Esophagus mucosa (tissue), 1 donor: ENCODE measurements around the gene DYNC2I2. TPM values are rescaled to one million over a fixed set of nuclear protein-coding genes. Genes with fewer than 3 reads are reported as not detected.
"Not testable (repeated sequence)": the region's sequence is repeated elsewhere in the genome, so short reads cannot be mapped to it uniquely, and the experiment has no call there.

Experiments
- ATAC-seq: fragments of 200-7000 bp; cut with Tn5 transposase; one replicate; pipeline ENCODE4 v1.9.1; 2020
- total RNA-seq: library from RNA; stranded (reverse); gene quantifications from one replicate; pipeline ENCODE4 v1.2.4, GENCODE V29; 2023
- donor health status: DM: yes; HTN: yes; CAD: no.

Gene DYNC2I2
- total RNA-seq, 1 donor from 2014 or later: 37.0 TPM

DNA sequence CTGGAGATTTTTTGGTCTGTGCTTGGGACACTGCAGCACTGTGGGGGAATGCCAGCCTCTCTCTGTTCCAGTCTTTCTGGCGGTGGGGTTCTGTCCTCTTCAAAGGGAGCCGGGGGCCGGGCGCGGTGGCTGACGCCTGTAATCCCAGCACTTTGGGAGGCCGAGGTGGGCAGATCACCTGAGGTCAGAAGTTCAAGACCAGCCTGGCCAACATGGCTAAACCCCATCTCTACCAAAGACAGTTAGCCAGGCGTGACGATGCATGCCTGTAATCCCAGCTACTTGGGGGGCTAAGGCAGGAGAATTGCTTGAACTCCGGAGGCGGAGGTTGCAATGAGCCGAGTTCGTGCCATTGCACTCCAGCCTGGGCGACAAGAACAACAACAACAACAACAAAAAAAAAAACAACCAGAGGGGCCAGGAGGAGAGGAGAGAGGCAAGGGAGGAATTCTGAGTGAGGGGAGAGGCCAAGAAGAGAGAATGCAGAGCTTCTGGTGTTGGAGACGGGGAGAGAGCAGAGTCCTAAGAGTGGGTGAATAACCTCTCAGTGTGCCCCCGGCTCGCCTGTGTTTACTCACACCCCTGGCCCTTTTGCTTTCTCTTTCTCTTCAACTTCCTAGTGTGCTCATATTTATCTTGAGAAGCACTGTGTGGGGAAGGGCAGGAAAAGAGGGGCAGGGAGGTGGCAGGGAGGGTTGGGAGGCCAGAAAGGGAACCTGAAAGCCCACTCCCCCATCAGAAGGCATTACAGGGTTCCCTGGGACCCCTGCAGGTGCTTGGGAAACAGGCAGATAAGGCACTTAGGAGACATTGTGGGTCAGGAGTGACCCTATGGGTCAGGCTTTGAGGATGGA, 29.2 kb upstream of the DYNC2I2 start:
- ATAC-seq: no peak

DNA sequence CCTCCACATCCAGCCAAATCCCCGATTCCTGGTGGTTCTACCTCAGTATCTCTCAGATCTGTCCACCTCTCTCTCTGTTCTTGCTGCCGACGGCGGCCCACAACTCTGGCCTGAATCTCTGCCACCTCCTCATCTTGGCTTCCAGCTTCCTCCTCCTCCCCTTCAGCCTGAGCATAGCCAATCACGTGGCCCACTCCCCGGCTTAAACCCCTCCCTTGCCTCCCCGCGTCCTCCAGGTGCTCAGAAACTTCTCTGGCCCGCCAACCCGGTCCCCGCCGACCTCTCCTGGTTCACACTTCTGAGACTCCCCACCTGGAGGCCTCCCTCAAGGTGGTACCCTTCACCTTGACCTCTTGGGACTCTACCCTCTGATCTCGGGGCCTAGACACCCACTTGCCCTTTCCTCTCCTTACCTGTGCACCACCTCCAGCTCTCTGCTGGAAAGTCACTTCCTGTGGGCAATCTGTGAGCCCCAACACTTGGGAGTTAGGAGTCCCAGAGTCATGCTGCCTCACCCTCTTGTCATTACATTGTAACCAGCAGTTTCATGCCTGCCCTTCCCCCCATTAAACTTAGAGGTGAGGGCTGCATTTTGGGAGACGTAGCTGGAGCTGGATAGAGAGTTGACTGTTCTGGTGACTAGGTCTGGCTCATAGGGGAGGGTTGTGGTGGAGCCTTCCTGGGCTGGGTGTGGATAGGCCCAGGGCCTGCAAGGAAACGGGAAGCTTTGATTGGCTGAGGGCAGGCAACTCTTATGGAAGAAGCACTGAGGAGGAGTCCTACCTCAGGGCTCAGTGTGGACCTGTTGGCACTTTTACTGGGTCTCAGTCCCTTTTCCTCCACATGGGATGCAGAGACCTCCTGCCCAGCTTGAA, 27.9 kb upstream of the DYNC2I2 start:
- peak; percentile 79 for ATAC-seq

DNA sequence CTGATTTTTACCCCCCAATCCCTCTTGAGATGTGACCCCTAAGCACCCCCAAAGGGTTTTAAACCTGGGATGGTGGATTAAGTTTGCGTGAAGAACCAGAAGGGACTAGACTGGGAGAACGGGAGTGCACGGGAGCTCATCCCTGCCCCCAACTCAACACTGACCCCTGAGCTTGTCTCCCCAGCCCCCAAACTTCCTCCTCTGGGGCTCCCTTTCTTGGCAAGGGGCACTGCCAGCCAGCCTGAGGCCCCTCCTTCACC, 27.3 kb upstream of the DYNC2I2 start:
- ATAC-seq: no peak

DNA sequence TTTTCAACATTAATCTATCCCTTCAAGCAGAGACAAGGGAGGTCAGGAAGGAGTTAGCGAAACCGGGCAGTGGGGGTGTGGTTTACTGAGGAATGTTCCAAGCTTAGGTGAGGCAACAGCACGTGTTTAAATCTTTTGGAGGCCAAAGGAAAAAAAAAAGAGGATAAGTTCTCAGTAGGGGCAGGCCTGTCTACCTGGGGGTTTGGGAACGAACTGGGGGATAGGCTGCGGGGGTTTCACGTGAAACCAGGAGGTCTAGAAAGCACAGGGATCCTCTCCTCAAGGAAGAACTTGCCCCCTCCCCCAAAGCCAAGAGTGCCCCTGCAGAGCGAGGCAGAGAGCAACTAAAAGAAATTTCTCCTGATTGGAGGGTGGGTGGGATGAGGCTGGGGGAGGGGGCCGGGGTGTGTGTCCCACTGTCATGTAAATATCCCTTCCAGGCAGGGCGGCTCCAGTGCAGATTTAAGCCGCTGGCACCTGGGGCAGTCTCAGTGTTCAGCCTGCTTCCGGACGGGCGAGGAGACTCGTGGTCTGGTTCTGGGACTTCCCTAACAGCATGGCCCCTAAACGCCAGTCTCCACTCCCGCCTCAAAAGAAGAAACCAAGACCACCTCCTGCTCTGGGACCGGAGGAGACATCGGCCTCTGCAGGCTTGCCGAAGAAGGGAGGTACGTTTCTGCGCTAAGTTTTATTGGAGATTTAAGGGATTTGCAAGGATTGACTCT, 26.9 kb upstream of the DYNC2I2 start:
- ATAC-seq: peak; percentile 70

DNA sequence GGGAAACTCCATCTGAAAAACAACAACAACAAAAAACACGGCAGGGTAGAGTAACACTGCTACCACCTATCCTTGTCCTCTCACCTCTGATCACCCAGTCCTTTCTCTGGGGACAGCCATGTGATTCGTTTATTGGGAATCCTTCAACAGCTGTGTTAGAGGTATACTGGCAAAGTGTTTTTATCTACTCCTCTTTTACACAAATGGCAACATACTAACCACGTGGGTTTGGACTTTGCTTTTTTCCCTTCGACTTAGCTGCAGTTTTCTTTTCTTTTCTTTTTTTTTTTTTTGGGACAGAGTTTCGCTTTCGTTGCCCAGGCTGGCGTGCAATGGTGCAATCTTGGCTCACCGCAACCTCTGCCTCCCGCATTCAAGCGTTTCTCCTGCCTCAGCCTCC, 21.1 kb upstream of the DYNC2I2 start:
- ATAC-seq: no peak

DNA sequence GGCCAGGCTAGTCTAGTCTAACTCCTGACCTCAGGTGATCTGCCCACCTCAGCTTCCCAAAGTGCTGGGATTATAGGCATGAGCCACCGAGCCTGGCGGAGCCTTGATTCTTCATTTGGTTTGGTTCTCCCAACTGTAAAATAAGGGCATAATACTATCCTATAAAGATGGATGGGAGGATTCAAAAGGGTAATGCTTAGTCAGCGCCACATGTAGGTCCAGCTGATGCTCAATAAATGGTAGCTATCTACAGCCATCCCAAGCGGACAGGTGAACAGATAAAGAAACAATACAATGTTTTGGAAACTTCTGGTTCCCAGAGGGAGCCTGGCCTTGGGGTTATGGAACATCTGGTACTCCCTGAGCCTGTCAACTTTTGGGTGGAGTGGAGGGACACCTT, 18.7 kb upstream of the DYNC2I2 start:
- no peak for ATAC-seq

DNA sequence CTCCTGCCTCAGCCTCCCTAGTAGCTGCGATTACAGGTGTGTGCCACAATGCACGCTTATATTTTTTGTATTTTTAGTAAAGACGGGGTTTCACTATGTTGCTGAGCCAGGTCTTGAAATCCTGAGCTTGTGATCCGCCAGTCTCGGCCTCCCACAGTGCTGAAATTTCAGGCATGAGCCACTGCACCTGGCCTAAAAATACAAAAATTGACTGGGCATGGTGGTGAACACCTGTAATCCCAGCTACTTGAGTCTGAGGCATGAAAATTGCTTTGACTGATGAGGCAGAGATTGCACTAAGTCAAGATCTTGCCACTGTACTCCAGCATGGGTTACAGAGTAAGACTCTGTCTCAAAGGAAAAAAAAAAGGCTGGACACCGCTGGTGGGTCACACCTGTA, 13.1 kb upstream of the DYNC2I2 start:
- ATAC-seq: no peak

DNA sequence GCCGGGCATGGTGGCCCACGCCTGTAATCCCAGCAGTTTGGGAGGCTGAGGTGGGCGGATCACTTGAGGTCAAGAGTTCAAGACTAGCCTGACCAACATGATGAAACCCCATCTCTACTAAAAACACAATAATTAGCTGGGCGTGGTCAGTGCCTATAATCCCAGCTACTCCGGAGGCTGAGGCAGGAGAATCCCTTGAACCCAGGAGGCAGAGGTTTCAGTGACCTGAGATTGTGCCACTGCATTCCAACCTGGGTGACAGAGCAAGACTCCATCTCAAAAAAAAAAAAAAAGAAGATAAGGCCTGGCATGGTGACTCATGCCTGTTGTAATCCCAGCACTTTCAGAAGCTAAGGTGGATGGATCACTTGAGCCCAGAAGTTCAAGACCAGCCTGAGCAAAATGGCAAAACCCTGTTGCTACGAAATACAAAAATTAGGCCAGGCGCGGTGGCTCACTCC, 9.9 kb upstream of the DYNC2I2 start:
- not testable (repeated sequence) for ATAC-seq

DNA sequence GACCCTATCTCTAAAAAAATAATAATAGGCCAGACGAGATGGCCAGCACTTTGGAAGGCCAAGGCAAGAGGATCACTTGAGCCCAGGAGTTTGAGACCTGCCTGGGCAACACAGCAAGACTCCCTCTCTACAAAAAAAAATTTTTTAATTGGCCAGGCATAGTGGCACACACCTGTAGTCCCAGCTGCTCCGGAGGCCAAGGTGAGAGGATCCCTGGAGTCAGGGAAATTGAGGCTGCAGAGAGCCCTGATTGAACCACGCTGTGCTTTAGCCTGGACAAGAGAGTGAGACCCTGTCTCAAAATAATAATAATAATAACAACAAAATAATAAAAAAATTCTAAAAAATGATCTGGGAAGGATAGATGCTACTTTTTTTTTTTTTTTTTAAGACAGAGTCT, 1.1 kb upstream of the DYNC2I2 start:
- ATAC-seq: no peak

DNA sequence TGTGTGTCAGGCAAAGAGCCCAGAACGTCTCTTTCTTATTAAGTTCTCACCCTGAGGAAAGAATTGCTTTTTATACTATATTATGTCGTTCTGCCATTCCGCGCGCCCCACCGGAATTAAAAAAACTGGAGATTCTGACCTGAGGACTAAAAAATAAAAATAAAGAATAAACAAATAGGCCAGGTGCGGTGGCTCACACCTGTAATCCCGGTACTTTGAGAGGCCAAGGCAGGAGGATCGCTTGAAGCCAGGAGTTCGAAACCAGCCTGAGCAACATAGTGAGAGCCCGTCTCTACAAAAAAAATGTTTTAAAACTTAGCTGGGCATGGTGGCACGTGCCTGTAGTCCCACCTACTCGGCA, 677 bp upstream of the DYNC2I2 start:
- no peak for ATAC-seq

DNA sequence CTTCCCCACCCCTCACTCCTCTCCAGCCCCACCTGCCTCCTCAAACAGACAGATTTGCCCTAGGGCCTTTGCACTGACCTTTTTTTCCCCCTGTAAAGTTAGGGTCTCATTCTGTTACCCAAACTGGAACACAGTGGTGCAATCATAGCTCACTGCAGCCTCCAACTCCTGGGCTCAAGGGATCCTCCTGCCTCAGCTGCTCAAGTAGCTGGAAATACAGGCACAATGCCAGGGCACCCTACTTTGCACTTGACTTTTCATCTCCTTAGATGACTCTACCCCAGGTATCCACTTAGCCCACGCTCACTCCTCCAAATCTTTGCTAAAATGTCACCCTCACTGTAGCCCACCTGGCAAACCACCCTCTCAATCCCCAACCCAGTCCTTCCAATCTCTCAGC, 2.2 kb downstream of the DYNC2I2 start:
- no peak for ATAC-seq

DNA sequence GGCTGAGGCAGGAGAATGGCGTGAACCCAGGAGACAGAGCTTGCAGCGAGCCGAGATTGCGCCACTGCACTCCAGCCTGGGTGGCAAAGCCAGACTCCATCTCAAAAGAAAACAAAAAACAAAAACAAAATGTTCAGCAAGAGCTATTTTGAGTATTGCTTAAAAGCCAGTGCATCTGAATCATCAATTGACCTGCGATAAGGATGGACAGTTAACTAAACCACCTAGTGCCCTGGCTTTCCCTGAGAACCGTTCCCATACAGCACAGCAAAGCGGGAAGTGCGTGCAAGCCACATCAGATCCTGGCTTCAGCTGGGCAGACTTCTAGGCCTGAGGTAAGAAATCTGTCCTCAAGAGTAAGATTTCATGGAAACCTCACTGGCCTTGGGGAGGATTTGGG, 2.7 kb downstream of the DYNC2I2 start:
- no peak for ATAC-seq

DNA sequence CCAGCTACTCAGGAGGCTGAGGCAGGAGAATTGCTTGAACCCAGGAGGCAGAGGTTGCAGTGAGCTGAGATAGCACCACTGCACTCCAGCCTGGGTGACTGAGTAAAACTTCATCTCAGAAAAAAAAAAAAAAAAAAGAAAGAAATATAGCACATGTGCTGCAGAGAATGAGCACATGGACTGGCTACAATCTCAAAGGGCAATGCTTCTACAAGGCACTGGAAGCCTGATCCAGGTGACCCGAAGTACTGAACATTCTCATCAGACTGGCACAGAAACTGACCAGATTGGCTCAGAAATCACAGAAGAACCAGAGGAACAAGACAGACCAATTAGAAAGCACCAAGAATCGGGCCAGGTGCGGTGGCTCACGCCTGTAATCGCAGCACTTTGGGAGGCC, 4.8 kb downstream of the DYNC2I2 start:
- no peak for ATAC-seq

DNA sequence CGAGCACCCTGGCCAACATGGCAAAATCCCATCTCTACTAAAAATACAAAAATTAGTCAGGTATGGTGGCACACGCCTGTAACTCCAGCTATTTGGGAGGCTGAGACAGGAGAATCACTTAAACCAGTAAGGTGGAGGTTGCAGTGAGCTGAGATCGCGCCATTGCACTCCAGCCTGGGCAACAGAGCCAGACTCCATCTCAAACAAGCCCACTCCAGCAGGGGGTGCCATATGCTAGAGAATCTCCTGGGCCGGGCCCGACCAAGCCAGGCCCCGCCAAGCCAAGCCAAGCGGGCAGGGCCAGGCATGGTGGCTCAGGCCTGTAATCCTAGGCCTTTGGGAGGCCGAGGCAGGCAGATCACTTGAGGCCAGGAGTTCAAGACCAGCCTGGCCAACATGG, 8.4 kb downstream of the DYNC2I2 start:
- ATAC-seq: peak; percentile 60

DNA sequence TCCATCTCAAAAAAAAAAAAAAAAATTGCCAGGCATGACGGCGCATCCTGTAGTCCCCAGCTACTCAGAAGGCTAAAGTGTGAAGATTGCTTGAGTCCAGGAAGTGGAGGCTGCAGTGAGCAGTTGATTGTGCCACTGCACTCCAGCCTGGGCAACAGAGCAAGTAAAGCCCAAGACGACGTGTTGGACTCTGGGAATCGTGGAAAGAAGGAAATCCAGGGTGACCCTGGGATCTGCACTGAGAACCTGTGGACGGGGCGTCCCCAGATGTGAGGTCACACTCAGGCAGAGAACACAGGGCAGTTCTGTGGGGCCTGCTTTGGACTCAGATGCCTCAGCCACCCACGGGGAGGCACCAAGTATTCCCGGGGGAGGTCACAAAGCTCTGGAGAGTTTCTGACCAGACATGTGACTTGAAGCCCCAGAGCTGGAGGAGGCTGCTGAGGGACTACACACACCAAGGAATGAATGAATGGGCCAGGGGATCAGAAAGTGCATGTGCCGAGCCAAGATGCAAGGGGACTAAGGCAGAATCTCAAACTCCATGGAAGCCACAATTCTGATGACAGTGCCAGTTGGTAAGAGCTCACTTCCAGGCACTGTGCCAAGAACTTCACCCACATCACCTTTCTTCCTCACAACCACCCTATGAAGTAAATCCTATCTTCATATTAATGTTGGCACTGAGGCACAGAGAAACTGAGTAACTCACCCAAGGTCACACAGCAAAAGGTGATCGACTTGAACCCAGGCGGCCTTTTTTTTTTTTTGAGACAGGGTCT, 12.9 kb downstream of the DYNC2I2 start:
- no peak for ATAC-seq

DNA sequence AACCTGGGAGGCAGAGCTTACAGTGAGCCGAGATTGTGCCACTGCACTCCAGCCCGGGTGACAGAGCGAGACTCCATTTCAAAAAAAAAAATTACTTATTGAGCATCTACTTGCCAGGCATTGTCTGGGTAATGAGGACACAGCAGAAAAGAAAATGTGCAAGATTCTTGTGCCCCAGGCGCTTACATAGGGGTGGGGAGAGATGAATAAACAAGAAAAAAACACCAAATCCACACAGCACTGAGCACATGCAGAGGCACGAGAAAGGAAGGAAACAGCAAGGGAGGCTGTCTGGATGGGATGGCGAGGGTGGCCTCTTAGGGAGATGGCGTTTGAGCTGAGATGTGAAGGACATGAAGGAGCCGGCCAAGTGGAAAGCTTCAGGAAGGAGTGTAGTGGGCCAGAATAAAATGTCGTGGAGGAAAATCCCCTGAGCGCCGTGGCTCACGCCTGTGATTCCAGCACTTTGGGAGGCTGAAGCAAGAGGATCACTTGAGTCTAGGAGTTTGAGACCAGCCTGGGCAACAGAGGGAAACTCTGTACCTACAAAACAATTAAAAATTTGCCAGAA, 13.9 kb downstream of the DYNC2I2 start:
- no peak for ATAC-seq

DNA sequence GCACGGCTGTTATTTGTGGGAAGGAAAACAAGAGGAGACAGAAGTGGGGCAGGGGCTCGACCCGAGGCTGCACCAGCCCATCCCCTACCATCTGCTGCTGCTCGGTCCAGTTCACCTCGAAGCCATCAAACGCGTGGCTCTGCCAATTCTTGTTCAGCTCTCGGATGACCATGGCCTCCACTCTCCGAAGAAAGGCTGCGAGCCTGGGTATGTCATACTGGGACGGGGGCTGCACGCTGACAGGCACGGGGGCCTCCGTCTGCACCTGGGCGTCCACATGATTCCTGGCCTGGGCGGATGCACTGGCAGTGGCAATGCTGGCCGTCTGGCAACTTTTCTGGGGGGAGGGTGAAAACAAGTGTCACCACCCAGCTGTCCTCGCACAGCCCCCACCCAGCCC, 16.0 kb downstream of the DYNC2I2 start:
- ATAC-seq: no peak

DNA sequence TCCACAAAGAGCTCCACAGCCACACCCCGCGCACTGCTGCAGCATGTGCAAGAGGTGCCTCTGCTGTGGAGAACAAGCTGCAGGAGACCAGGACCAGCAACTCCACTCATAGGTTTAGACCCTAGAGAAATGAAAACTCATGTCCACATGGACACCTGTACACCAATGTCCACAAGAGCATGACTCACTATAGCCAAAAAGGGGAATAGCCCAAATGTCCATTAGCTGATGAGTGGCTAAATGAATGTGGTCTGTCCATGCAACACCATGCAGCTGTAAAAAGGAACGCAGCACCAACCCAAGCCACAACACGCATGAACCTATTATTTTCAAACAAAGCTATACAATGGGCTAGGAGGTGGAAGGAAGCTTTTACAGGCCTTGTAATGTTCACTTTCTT, 18.1 kb downstream of the DYNC2I2 start:
- no peak for ATAC-seq

DNA sequence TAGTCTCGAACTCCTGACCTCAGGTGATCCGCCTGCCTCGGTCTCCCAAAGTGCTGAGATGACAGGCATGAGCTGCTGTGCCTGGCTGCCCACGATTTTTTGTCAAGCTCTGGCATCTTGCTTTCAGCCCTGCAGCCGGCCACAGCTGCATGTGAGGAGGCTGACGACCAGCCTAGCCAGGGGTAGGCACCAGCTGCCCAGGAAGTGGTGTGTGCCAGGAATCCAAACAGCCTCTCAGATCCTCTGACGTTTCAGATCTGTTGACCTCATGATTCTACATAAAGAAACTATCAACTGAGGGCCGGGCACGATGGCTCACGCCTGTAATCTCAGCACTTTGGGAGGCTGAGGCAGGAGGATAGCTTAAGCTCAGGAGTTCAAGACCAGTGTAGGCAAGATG, 19.0 kb downstream of the DYNC2I2 start:
- no peak for ATAC-seq

DNA sequence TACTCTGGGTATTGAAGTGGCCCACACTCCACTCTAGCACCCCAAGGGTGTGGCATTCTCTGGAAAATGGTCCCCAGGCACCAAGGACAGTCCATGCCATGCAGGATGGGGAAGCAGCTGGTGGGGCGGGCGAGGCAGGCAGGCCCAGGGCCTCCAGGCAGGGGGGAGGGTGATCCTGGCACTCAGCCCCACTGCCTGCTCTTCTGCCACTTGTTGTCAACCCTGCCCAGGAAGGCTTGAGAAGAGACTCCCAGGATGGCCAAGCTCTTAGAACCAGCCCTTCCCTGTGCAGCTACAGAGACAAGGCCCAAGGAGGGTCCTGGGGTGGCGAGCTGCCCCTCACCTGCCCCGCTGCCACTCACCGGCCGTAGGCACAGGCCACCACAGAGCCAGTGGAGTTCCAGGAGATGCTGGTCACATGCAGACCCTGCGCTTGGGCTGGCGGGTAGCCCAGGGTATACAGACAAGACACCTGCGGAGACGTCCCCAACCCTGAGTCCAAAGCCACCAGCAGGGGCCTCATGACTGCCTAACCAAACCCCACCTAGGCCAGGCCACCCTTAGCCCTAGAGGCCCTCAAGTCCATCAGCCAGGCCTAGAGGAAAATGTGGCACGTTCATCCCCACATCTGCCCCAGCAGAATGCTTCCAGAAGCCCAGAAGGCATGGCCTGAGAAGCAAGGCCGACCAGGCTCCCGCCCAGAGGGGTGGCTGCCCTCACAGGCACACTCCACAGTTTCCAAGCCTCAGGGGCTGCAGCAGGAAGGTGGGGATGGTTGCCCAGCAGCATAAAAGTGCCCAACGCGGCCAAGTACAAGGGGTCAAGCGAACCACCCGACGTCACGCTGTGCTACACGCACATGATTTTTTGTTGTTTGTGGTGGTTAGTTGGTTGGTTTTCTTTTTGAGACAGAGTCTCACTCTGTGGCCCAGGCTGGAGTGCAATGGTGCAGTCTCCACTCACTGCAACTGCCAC, 19.8 kb downstream of the DYNC2I2 start:
- peak; percentile 2 for ATAC-seq

DNA sequence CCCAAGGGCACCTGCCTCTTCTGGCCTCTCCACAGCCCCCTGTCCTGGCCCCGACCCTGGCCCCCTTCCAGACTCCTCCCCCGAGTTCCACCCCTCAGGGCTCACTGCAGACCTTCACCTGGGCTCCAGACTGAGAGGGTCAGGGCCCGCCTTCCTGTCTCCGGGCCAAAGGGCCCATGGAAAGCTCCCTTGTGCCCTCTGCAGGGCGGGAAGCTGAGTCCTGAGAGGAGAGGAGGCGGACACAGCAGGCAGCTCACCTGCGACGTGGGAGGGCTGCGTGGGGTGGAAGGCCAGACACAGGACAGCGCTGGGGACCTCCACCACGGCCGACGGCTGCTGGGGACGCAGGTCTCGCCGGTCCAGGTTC, 20.6 kb downstream of the DYNC2I2 start:
- ATAC-seq: peak; percentile 43
